IPS-15b (cell line): ENCODE measurements around the gene MGAT2.

Source experiments
- H3K27me3 ChIP-seq: one replicate; pipeline ENCODE4 v1.6.1; 2013; ENCODE audit warnings: low read length; ENCODE audit not compliant: control insufficient read depth, insufficient read depth
- H3K36me3 ChIP-seq: one replicate; pipeline ENCODE4 v1.6.1; 2013; ENCODE audit warnings: low read length; ENCODE audit not compliant: control insufficient read depth, insufficient read depth
- H3K4me1 ChIP-seq: one replicate; pipeline ENCODE4 v1.6.1; 2013; ENCODE audit warnings: mild to moderate bottlenecking, low read length; ENCODE audit not compliant: control insufficient read depth, insufficient read depth
- H3K4me3 ChIP-seq: one replicate; pipeline ENCODE4 v1.5.1; 2013; ENCODE audit warnings: low read depth, low read length
- H3K9ac ChIP-seq: one replicate; pipeline ENCODE4 v1.6.1; 2013; ENCODE audit warnings: low read depth, mild to moderate bottlenecking, low read length
- H3K9me3 ChIP-seq: one replicate; pipeline ENCODE4 v1.6.1; 2013; ENCODE audit warnings: mild to moderate bottlenecking, low read length; ENCODE audit not compliant: control insufficient read depth, insufficient read depth

The MGAT2 gene

GRCh38 chr14:49586673-49587460 is 33.7 kb upstream of the MGAT2 start:
- H3K4me3 ChIP-seq: no peak overlapping the region
- H3K36me3 ChIP-seq: peaks cover 18% of the 10 kb centered on the region
- no peaks in the 10 kb centered on the region for H3K9me3 ChIP-seq
- no peak overlapping the region for H3K9ac ChIP-seq
- H3K27me3 ChIP-seq: no peaks in the 10 kb centered on the region
- H3K4me1 ChIP-seq: peaks cover 7% of the 10 kb centered on the region

- no peaks in the 10 kb centered on the region for H3K9me3 ChIP-seq
- no peak overlapping the region for H3K9ac ChIP-seq
- no peaks in the 10 kb centered on the region for H3K4me1 ChIP-seq
- no peak overlapping the region for H3K4me3 ChIP-seq
- no peaks in the 10 kb centered on the region for H3K27me3 ChIP-seq
- peaks cover 1% of the 10 kb centered on the region for H3K36me3 ChIP-seq
Observed at GRCh38 chr14:49589387-49589786, 31.2 kb upstream of the MGAT2 start.

GRCh38 chr14:49593016-49593415 is 27.6 kb upstream of the MGAT2 start:
- H3K9ac ChIP-seq: no peak overlapping the region

DNA sequence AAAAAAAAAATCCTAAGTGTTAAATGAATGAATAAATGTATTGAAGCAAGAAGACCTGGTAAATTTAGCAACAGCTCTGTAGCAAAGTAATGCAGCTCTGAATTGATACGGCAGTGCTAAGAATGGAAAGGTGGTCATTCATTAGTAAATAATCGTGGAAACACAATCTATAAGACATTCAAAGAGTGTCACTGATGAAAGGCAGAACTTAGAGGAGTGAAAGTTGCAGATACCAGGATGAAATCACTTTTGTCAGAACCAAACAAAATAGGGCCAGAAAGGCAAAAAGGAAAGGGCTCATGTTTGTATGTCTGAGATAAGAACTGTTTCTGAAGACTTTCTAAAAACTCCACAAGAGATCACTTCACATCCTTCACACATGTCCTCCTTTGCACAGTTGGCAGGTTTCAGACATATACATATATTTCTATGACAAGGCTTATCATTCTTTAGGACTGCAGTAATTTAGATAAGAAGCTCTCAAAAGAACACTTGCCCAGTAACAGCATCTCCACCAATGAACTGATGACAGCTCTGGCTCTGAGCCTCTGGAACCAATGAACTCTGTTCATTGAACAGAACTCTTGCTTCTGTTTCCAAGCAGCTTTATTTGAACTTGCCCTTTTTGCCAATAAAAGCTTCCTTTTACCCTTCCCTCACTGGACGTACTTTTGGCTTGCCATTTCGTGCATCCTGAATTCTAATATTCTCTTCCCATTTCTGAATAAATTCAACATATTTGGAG is 26.1 kb upstream of the MGAT2 start:
- H3K4me1 ChIP-seq: no peaks in the 10 kb centered on the region
- H3K9me3 ChIP-seq: no peaks in the 10 kb centered on the region
- H3K9ac ChIP-seq: no peak overlapping the region
- no peak overlapping the region for H3K4me3 ChIP-seq
- no peaks in the 10 kb centered on the region for H3K36me3 ChIP-seq
- H3K27me3 ChIP-seq: no peaks in the 10 kb centered on the region

More at GRCh38 chr14:49593016-49593415, 27.6 kb upstream of the MGAT2 start:
- Histone ChIP-seq H3K36me3 (no peaks in the 10 kb centered on the region), H3K4me3 (no peak overlapping the region), H3K27me3 (no peaks in the 10 kb centered on the region), H3K9me3 (no peaks in the 10 kb centered on the region), H3K4me1 (no peaks in the 10 kb centered on the region)

DNA sequence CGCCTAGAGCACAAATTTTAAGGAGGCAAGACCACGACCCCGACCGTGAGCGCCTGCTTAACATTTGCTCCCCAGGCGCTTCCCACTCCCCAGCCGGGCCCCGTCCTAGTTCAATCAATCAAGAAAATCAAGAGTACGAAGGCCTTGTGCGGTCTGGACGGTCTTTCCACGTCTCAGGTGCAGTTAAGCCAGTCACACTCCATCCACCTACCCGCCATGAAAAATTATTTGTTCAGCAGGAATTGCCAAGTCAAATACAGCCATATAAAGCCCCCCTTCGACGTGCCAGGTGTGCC is 22.5 kb upstream of the MGAT2 start:
- Histone ChIP-seq H3K9me3 (no peaks in the 10 kb centered on the region), H3K27me3 (no peaks in the 10 kb centered on the region), H3K4me3 (peak overlapping the region; percentile 96), H3K4me1 (no peaks in the 10 kb centered on the region), H3K9ac (peak overlapping the region; percentile 95), H3K36me3 (no peaks in the 10 kb centered on the region)

DNA sequence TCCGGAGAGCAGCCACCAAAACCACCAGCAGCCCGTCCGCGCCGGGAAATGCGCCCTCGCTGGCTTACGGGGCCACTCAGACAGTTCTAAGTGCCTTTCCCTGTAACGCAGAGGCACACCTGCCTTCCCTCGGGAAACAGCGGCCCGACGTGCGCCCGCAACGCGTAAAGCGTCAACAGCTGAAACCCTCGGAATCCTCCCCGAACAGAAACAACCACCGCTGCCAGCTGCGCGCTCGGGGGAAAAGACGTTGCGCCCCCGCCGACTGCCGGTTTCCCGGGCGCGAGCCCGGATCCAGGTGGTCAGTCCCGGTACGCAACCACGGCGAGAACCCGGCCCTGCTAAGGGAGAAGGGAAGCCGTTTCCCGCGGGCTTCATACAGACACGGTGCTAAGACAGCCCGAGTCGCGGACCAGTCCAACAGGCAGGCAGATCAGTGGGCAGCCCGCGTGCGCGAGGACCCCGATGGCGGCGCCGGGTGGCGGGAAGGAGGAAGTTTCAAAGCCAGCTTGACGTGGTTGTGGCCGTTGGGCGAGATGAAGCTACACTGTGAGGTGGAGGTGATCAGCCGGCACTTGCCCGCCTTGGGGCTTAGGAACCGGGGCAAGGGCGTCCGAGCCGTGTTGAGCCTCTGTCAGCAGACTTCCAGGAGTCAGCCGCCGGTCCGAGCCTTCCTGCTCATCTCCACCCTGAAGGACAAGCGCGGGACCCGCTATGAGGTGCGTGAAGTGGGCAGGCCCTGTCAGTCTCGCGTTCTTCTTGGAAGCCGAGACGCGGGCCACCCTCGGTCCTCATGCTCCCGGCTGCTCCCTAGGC is 21.9 kb upstream of the MGAT2 start, which contains the start of gene LRR1:
Gene LRR1 (plus strand): TSS at position 456 of the 816 bp plus-strand sequence. CDS start 81 bp downstream, at position 537.
- Histone ChIP-seq H3K9me3 (no peaks in the 10 kb centered on the region), H3K36me3 (no peaks in the 10 kb centered on the region), H3K27me3 (no peaks in the 10 kb centered on the region), H3K4me3 (peak within 1 kb of the TSS; percentile 96), H3K9ac (peak within 1 kb of the TSS; percentile 95), H3K4me1 (no peaks in the 10 kb centered on the region)

DNA sequence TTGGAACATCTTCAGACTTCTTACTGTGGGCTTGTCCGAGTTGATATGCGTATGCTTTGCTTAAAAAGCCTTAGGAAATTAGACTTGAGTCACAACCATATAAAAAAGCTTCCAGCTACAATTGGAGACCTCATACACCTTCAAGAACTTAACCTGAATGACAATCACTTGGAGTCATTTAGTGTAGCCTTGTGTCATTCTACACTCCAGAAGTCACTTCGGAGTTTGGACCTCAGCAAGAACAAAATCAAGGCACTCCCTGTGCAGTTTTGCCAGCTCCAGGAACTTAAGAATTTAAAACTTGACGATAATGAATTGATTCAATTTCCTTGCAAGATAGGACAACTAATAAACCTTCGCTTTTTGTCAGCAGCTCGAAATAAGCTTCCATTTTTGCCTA is 13.0 kb upstream of the MGAT2 start:
- no peak overlapping the region for H3K9ac ChIP-seq
- H3K36me3 ChIP-seq: peaks cover 5% of the 10 kb centered on the region
- no peaks in the 10 kb centered on the region for H3K9me3 ChIP-seq
- H3K4me3 ChIP-seq: no peak overlapping the region
- no peaks in the 10 kb centered on the region for H3K4me1 ChIP-seq
- no peaks in the 10 kb centered on the region for H3K27me3 ChIP-seq

DNA sequence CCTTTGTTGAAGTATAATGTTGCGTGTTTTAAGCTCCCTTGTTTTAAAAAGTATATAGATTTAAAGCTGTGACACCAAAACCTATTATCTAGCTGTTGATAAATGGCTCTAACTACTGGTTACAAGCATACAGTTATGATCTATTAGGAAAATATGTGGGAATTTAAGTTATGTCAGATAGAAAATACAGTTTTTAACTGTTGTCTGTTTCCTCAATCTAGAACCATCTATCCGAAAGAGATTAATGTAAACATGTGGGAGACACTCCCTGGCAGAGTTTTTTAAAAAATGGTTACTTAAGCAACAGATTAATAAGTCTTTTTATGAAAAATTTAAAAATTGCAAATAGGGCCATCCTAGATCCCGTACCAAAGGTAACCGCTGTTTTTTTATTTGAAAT is 8.3 kb upstream of the MGAT2 start:
- H3K36me3 ChIP-seq: no peaks in the 10 kb centered on the region
- H3K9ac ChIP-seq: no peak overlapping the region
- no peaks in the 10 kb centered on the region for H3K4me1 ChIP-seq
- no peak overlapping the region for H3K4me3 ChIP-seq
- H3K9me3 ChIP-seq: no peaks in the 10 kb centered on the region
- no peaks in the 10 kb centered on the region for H3K27me3 ChIP-seq

- H3K4me1 ChIP-seq: no peaks in the 10 kb centered on the region
- no peak overlapping the region for H3K9ac ChIP-seq
- H3K9me3 ChIP-seq: no peaks in the 10 kb centered on the region
- no peaks in the 10 kb centered on the region for H3K27me3 ChIP-seq
- H3K36me3 ChIP-seq: no peaks in the 10 kb centered on the region
- H3K4me3 ChIP-seq: no peak overlapping the region
Observed at GRCh38 chr14:49612671-49613070, 7.9 kb upstream of the MGAT2 start.

DNA sequence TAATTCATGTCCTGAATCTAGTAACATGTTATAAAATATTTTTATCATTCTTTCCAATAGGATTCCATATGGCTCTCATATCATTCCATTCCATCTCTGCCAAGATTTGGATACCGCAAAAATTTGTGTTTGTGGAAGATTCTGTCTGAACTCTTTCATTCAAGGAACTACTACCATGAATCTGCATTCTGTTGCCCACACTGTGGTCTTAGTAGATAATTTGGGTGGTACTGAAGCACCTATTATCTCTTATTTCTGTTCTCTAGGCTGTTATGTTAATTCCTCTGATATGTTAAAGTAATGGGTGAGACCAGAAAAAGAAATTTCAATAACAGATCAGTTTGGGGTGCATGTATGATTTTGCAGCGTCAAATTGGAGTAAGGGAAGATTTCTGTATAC is 6.4 kb upstream of the MGAT2 start:
- no peaks in the 10 kb centered on the region for H3K27me3 ChIP-seq
- no peak overlapping the region for H3K4me3 ChIP-seq
- H3K9ac ChIP-seq: no peak overlapping the region
- no peaks in the 10 kb centered on the region for H3K36me3 ChIP-seq
- H3K9me3 ChIP-seq: no peaks in the 10 kb centered on the region
- H3K4me1 ChIP-seq: no peaks in the 10 kb centered on the region

DNA sequence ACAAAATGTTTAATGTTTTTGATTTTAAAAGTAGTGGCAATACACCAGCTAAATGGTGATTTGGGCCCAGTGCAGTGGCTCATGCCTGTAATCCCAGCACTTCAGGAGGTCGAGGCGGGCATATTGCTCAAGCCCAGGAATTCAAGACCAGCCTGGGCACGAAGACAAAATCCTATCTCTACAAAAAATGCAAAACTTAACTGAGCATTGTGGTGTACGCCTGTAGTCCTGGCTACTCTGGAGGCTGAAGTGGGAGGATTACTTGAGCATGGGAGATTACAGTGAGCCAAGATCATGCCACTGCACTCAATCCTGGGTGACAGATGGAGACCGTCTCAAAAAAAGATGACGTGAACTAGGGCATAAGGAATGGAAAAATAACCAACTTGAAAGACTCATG is 4.8 kb upstream of the MGAT2 start:
- Histone ChIP-seq H3K4me1 (no peaks in the 10 kb centered on the region), H3K4me3 (no peak overlapping the region), H3K9me3 (no peaks in the 10 kb centered on the region), H3K27me3 (no peaks in the 10 kb centered on the region), H3K9ac (no peak overlapping the region), H3K36me3 (peaks cover 3% of the 10 kb centered on the region)
